GM21515 (cell line): ENCODE data around the gene PGAM5.
A peak's percentile ranks its signal among the peaks of the same experiment; 100 is the strongest.
"Not testable (repeated sequence)": the region's sequence is repeated elsewhere in the genome, so short reads cannot be mapped to it uniquely, and the experiment has no call there.

Source experiments
- ATAC-seq: cut with Tn5 transposase; IDR thresholded peaks from one replicate; pipeline ENCODE4 v1.9.1; 2021; ENCODE audit not compliant: unreplicated experiment

PGAM5 gene

GRCh38 chr12:132741620-132742019, 31.0 kb downstream of the PGAM5 start:
- ATAC-seq = no peak

- no peak for ATAC-seq
These were observed 33.2 kb downstream of the PGAM5 start for GRCh38 chr12:132743831-132744230.

GRCh38 chr12:132746613-132747012, 36.0 kb downstream of the PGAM5 start:
- no peak for ATAC-seq

- ATAC-seq = no peak
These were observed 36.8 kb downstream of the PGAM5 start for GRCh38 chr12:132747395-132747794.

GRCh38 chr12:132747896-132748295, 37.3 kb downstream of the PGAM5 start:
- no peak for ATAC-seq

- ATAC-seq = no peak
These were observed 37.7 kb downstream of the PGAM5 start for GRCh38 chr12:132748319-132748718.

- ATAC-seq = not testable (repeated sequence)
These were observed 43.0 kb downstream of the PGAM5 start for GRCh38 chr12:132753670-132754069.

- ATAC-seq = no peak
These were observed 43.7 kb downstream of the PGAM5 start for GRCh38 chr12:132754160-132754932.

GRCh38 chr12:132758825-132759224, 48.2 kb downstream of the PGAM5 start:
- ATAC-seq = not testable (repeated sequence)

GRCh38 chr12:132759359-132759758, 48.7 kb downstream of the PGAM5 start:
- ATAC-seq = no peak

GRCh38 chr12:132761032-132761920, 50.6 kb downstream of the PGAM5 start, which contains the start of gene ANKLE2:
TSS of gene ANKLE2 (minus strand) at chr12:132761832. CDS start at chr12:132761798, 34 bp downstream.
- peak; percentile 28 for ATAC-seq

GRCh38 chr12:132761921-132762583, 51.4 kb downstream of the PGAM5 start:
- ATAC-seq = peak; percentile 75

- no peak for ATAC-seq
These were observed 53.6 kb downstream of the PGAM5 start for GRCh38 chr12:132764231-132764630.

- no peak for ATAC-seq
These were observed 54.7 kb downstream of the PGAM5 start for GRCh38 chr12:132765361-132765760.

GRCh38 chr12:132766380-132767085, 55.9 kb downstream of the PGAM5 start:
- no peak for ATAC-seq

GRCh38 chr12:132771126-132771838, 60.6 kb downstream of the PGAM5 start:
- peak; percentile 45 for ATAC-seq
